Measurements from ENCODE around the gene RGS7. TPM values are rescaled to one million over a fixed set of nuclear protein-coding genes. Genes with fewer than 3 reads are reported as not detected.

The RGS7 gene
- polyA plus RNA-seq, 1 donor (not counting 4 experiments of a cell fraction or from before 2014, with no cell fraction given) = not detected

GRCh38 chr1:241270016-241270415, 87.0 kb downstream of the RGS7 start:
- no peak for DNase-seq (ENCODE audit: low read depth, low spot score)
- H3K4me3 ChIP-seq (ENCODE audit: control insufficient read depth in 2 of 3, extremely low read depth in 1 of 3, insufficient read depth in 2 of 3, low read depth in 1 of 3, low read length in 3 of 3) = no peak overlapping the region
- FAIRE-seq = no peak
- no peaks in the 10 kb centered on the region for H3K9me1 ChIP-seq (ENCODE audit: control insufficient read depth, extremely low read depth, insufficient read depth, low read length)
- no peak overlapping the region for H3K4me2 ChIP-seq (ENCODE audit: control insufficient read depth, extremely low read depth, insufficient read depth, low read depth, low read length)
- H3K9me3 ChIP-seq (ENCODE audit: control insufficient read depth, low read depth, low read length) = no peaks in the 10 kb centered on the region
- dilution Hi-C loops (cut with MboI; ENCODE audit: extremely low pct_ligation_motif_present, low sequenced_read_pairs) = no loop called here
- TF ChIP-seq CTCF (optimal IDR thresholded peaks at IDR 0.05 in 1 of 3, IDR thresholded peaks at IDR 0.05 in 1 of 3, conservative IDR thresholded peaks at IDR 0.05 in 1 of 3; ENCODE audit: extremely low read depth in 1 of 3, insufficient read depth in 2 of 3, low read length in 3 of 3) = no peak
- no peak for TF ChIP-seq EZH2 (IDR thresholded peaks at IDR 0.05; ENCODE audit: low read length)
- H3K27ac ChIP-seq (ENCODE audit: control insufficient read depth, insufficient read depth, low read length) = no peak overlapping the region
- H3K27me3 ChIP-seq (ENCODE audit: control insufficient read depth, extremely low read depth, insufficient read depth, low read length) = no peaks in the 10 kb centered on the region
- no peaks in the 10 kb centered on the region for H4K20me1 ChIP-seq (ENCODE audit: control insufficient read depth, extremely low read depth, insufficient read depth, low read length)
- no peaks in the 10 kb centered on the region for H3K79me2 ChIP-seq (ENCODE audit: control insufficient read depth, insufficient read depth, low read length)
- H3K36me3 ChIP-seq (ENCODE audit: control insufficient read depth in 2 of 2, extremely low read depth in 1 of 2, insufficient read depth in 2 of 2, low read length in 2 of 2) = no peaks in the 10 kb centered on the region
- no peak overlapping the region for H2AFZ ChIP-seq (ENCODE audit: control insufficient read depth, low read length)
- no peaks in the 10 kb centered on the region for H3K4me1 ChIP-seq (ENCODE audit: control insufficient read depth, extremely low read depth, insufficient read depth, low read length)
- no peak overlapping the region for H3K9ac ChIP-seq (ENCODE audit: control insufficient read depth, extremely low read depth, insufficient read depth, low read length)

GRCh38 chr1:241269116-241269515, 87.9 kb downstream of the RGS7 start:
- no peak for TF ChIP-seq CTCF (optimal IDR thresholded peaks at IDR 0.05 in 1 of 3, IDR thresholded peaks at IDR 0.05 in 1 of 3, conservative IDR thresholded peaks at IDR 0.05 in 1 of 3; ENCODE audit: extremely low read depth in 1 of 3, insufficient read depth in 2 of 3, low read length in 3 of 3)
- TF ChIP-seq EZH2 (IDR thresholded peaks at IDR 0.05; ENCODE audit: low read length) = no peak
- dilution Hi-C loops (cut with MboI; ENCODE audit: extremely low pct_ligation_motif_present, low sequenced_read_pairs) = no loop called here
- no peaks in the 10 kb centered on the region for H3K4me1 ChIP-seq (ENCODE audit: control insufficient read depth, extremely low read depth, insufficient read depth, low read length)
- no peak overlapping the region for H3K4me3 ChIP-seq (ENCODE audit: control insufficient read depth in 2 of 3, extremely low read depth in 1 of 3, insufficient read depth in 2 of 3, low read depth in 1 of 3, low read length in 3 of 3)
- no peaks in the 10 kb centered on the region for H3K79me2 ChIP-seq (ENCODE audit: control insufficient read depth, insufficient read depth, low read length)
- DNase-seq (ENCODE audit: low read depth, low spot score) (no peak), FAIRE-seq (no peak)
- H3K9me3 ChIP-seq (ENCODE audit: control insufficient read depth, low read depth, low read length) = no peaks in the 10 kb centered on the region
- no peak overlapping the region for H3K27ac ChIP-seq (ENCODE audit: control insufficient read depth, insufficient read depth, low read length)
- H3K27me3 ChIP-seq (ENCODE audit: control insufficient read depth, extremely low read depth, insufficient read depth, low read length) = no peaks in the 10 kb centered on the region
- H3K4me2 ChIP-seq (ENCODE audit: control insufficient read depth, extremely low read depth, insufficient read depth, low read depth, low read length) = no peak overlapping the region
- H4K20me1 ChIP-seq (ENCODE audit: control insufficient read depth, extremely low read depth, insufficient read depth, low read length) = no peaks in the 10 kb centered on the region
- no peaks in the 10 kb centered on the region for H3K36me3 ChIP-seq (ENCODE audit: control insufficient read depth in 2 of 2, extremely low read depth in 1 of 2, insufficient read depth in 2 of 2, low read length in 2 of 2)
- H3K9me1 ChIP-seq (ENCODE audit: control insufficient read depth, extremely low read depth, insufficient read depth, low read length) = no peaks in the 10 kb centered on the region
- no peak overlapping the region for H2AFZ ChIP-seq (ENCODE audit: control insufficient read depth, low read length)
- no peak overlapping the region for H3K9ac ChIP-seq (ENCODE audit: control insufficient read depth, extremely low read depth, insufficient read depth, low read length)

All from keratinocyte (primary cell).